Caco-2 (cell line): ENCODE results near the gene IGSF21. TPM values are rescaled to one million over a fixed set of nuclear protein-coding genes. Genes with fewer than 3 reads are reported as not detected.

Experiments
- BruUV-seq: library from RNA; stranded (reverse); fragments of 400-500 nt; replicated peaks from 2 replicates; lab custom pipeline; 2021; lab: Mats Ljungman, UMichigan
- CTCF ChIA-PET: fragments of 300-600 bp; sonication (Branson Sonifier 250); formaldehyde crosslinking; loops from one replicate; lab custom pipeline; 2022; ENCODE audit warnings: antibody characterized with exemption; lab: Charles Lee
- POLR2A ChIA-PET: fragments of 300-600 bp; sonication (Branson Sonifier 250); formaldehyde crosslinking; loops from one replicate; lab custom pipeline; 2022; ENCODE audit warnings: antibody characterized with exemption; lab: Charles Lee
- DNase-seq, 2 experiments: peaks; one replicate each; pipeline versions ENCODE4 v3.0.0 to v3.0.0-alpha.2; 2020 to 2022
- H3K27me3 ChIP-seq: replicated peaks from 2 replicates; pipeline ENCODE4 v1.6.0; 2011; ENCODE audit warnings: low read length; ENCODE audit not compliant: control insufficient read depth, insufficient read depth
- H3K36me3 ChIP-seq: 2 replicates; pipeline ENCODE4 v1.5.1; 2011; ENCODE audit warnings: low read length; ENCODE audit not compliant: control insufficient read depth, insufficient read depth
- H3K4me1 ChIP-seq: fragments of 250-450 bp; sonication (Bioruptor Pico); 2 replicates; pipeline ENCODE4 v1.5.1; 2020; ENCODE audit warnings: mild to moderate bottlenecking
- H3K4me3 ChIP-seq: 2 replicates; pipeline ENCODE4 v1.5.1; 2011; ENCODE audit warnings: low read depth, mild to moderate bottlenecking, control low read depth, low read length
- H3K9me3 ChIP-seq: fragments of 250-450 bp; sonication (Bioruptor Pico); 2 replicates; pipeline ENCODE4 v1.5.1; 2020; ENCODE audit warnings: mild to moderate bottlenecking, moderate library complexity
- H3K27ac Mint-ChIP-seq: one replicate; pipeline ENCODE4 v1.8.0; 2022; ENCODE audit warnings: mixed read lengths; ENCODE audit not compliant: unreplicated experiment
- H3K27me3 Mint-ChIP-seq: one replicate; pipeline ENCODE4 v1.8.0; 2022; ENCODE audit warnings: mixed read lengths; ENCODE audit not compliant: insufficient read depth, unreplicated experiment
- H3K36me3 Mint-ChIP-seq: one replicate; pipeline ENCODE4 v1.8.0; 2022; ENCODE audit warnings: mild to moderate bottlenecking, mixed read lengths; ENCODE audit not compliant: insufficient read depth, unreplicated experiment
- H3K4me1 Mint-ChIP-seq: one replicate; pipeline ENCODE4 v1.8.0; 2022; ENCODE audit warnings: low read depth, mixed read lengths; ENCODE audit not compliant: unreplicated experiment
- H3K4me3 Mint-ChIP-seq: one replicate; pipeline ENCODE4 v1.8.0; 2022; ENCODE audit warnings: mild to moderate bottlenecking, moderate library complexity, mixed read lengths; ENCODE audit not compliant: unreplicated experiment
- H3K9me3 Mint-ChIP-seq: one replicate; pipeline ENCODE4 v1.8.0; 2022; ENCODE audit warnings: mixed read lengths; ENCODE audit not compliant: unreplicated experiment
- CTCF ChIP-seq, 2 experiments: fragments of 200-600 bp in 1 of 2; IDR thresholded peaks; 1 replicate in 1 of 2; 2 replicates in 1 of 2; pipeline versions ENCODE4 v1.5.1 to v1.8.0; 2011 to 2022; ENCODE audit warnings: antibody characterized with exemption in 1 of 2, control low read depth in 1 of 2, inconsistent platforms in 1 of 2, low read depth in 1 of 2, low read length in 1 of 2, mild to moderate bottlenecking in 1 of 2, moderate library complexity in 1 of 2; ENCODE audit not compliant: insufficient read depth in 1 of 2, severe bottlenecking in 1 of 2, unreplicated experiment in 1 of 2
- intact Hi-C: fragments of 100-400 bp; cut with micrococcal nuclease; formaldehyde crosslinking; loops from one replicate; pipeline ENCODE4 v1.10.0; 2022; ENCODE audit not compliant: unreplicated experiment
- total RNA-seq: library from RNA; stranded (reverse); gene quantifications from 2 replicates; pipeline ENCODE4 v1.2.3, GENCODE V29; 2022

IGSF21 gene
- total RNA-seq, 1 experiment from 2014 or later = not detected

- no peak for TF ChIP-seq CTCF (IDR thresholded peaks at IDR 0.05; ENCODE audit: insufficient read depth in 1 of 2, low read depth in 1 of 2, low read length in 1 of 2, severe bottlenecking in 1 of 2, unreplicated experiment in 1 of 2)
- Mint-ChIP-seq H3K9me3 (no peaks in the 10 kb centered on the region), H3K36me3 (no peaks in the 10 kb centered on the region), H3K27ac (no peak overlapping the region), H3K4me1 (no peaks in the 10 kb centered on the region), H3K4me3 (no peak overlapping the region), H3K27me3 (peaks cover 22% of the 10 kb centered on the region)
- no TSS peak for BruUV-seq
- Histone ChIP-seq H3K4me3 (no peak overlapping the region), H3K36me3 (no peaks in the 10 kb centered on the region), H3K9me3 (no peaks in the 10 kb centered on the region), H3K27me3 (peaks cover 1% of the 10 kb centered on the region; the same call in 1 of the 2 replicates), H3K4me1 (no peaks in the 10 kb centered on the region)
- no peak for DNase-seq
- intact Hi-C loops = no loop called here
- ChIA-PET POLR2A (no interaction called here), CTCF (no interaction called here)
Observed at GRCh38 chr1:18257778-18258177, 150.2 kb downstream of the IGSF21 start.

GRCh38 chr1:18261891-18262290, 154.3 kb downstream of the IGSF21 start:
- POLR2A ChIA-PET = no interaction called here
- no peaks in the 10 kb centered on the region for H3K36me3 Mint-ChIP-seq
- no TSS peak for BruUV-seq
- H3K27me3 Mint-ChIP-seq = peaks cover 25% of the 10 kb centered on the region
- no peak overlapping the region for H3K27ac Mint-ChIP-seq
- DNase-seq = no peak
- Histone ChIP-seq H3K4me1 (no peaks in the 10 kb centered on the region), H3K27me3 (peaks cover 1% of the 10 kb centered on the region; the same call in 1 of the 2 replicates), H3K9me3 (no peaks in the 10 kb centered on the region), H3K4me3 (no peak overlapping the region), H3K36me3 (no peaks in the 10 kb centered on the region)
- CTCF ChIA-PET = no interaction called here
- no peaks in the 10 kb centered on the region for H3K4me1 Mint-ChIP-seq
- intact Hi-C loops = no loop called here
- no peaks in the 10 kb centered on the region for H3K9me3 Mint-ChIP-seq
- no peak overlapping the region for H3K4me3 Mint-ChIP-seq
- no peak for TF ChIP-seq CTCF (IDR thresholded peaks at IDR 0.05; ENCODE audit: insufficient read depth in 1 of 2, low read depth in 1 of 2, low read length in 1 of 2, severe bottlenecking in 1 of 2, unreplicated experiment in 1 of 2)

GRCh38 chr1:18262726-18263125, 155.1 kb downstream of the IGSF21 start:
- no peaks in the 10 kb centered on the region for H3K4me1 Mint-ChIP-seq
- ChIA-PET CTCF (no interaction called here), POLR2A (no interaction called here)

More at GRCh38 chr1:18262726-18263125, 155.1 kb downstream of the IGSF21 start:
- peaks cover 1% of the 10 kb centered on the region; the same call in 1 of the 2 replicates for H3K27me3 ChIP-seq
- TF ChIP-seq CTCF (IDR thresholded peaks at IDR 0.05; ENCODE audit: insufficient read depth in 1 of 2, low read depth in 1 of 2, low read length in 1 of 2, severe bottlenecking in 1 of 2, unreplicated experiment in 1 of 2) = no peak
- Mint-ChIP-seq H3K27ac (no peak overlapping the region), H3K4me3 (no peak overlapping the region), H3K9me3 (no peaks in the 10 kb centered on the region), H3K27me3 (peaks cover 28% of the 10 kb centered on the region), H3K36me3 (no peaks in the 10 kb centered on the region)
- H3K4me1 ChIP-seq = no peaks in the 10 kb centered on the region
- no peak overlapping the region for H3K4me3 ChIP-seq
- intact Hi-C loops = no loop called here
- H3K36me3 ChIP-seq = no peaks in the 10 kb centered on the region
- H3K9me3 ChIP-seq = no peaks in the 10 kb centered on the region
- BruUV-seq = no TSS peak
- DNase-seq = no peak
